VCaP (cell line): ENCODE results near the gene ZBED5.

Experiments used
- H3K27ac ChIP-seq: fragments of 450-650 bp; 2 replicates; pipeline ENCODE4 v1.5.1; 2017
- TF ChIP-seq, protein P1 (sequence below): fragments of 450-650 bp; conservative IDR thresholded peaks from 2 replicates; pipeline ENCODE4 v1.5.1; 2017; ENCODE audit warnings: mild to moderate bottlenecking, moderate library complexity

Gene ZBED5

GRCh38 chr11:10857709-10858438 lies at the start of gene ZBED5:
TSS of gene ZBED5 (minus strand) at chr11:10858053. CDS start at chr11:10854945, 3,108 bp downstream.
- TF ChIP-seq, protein P1, sequence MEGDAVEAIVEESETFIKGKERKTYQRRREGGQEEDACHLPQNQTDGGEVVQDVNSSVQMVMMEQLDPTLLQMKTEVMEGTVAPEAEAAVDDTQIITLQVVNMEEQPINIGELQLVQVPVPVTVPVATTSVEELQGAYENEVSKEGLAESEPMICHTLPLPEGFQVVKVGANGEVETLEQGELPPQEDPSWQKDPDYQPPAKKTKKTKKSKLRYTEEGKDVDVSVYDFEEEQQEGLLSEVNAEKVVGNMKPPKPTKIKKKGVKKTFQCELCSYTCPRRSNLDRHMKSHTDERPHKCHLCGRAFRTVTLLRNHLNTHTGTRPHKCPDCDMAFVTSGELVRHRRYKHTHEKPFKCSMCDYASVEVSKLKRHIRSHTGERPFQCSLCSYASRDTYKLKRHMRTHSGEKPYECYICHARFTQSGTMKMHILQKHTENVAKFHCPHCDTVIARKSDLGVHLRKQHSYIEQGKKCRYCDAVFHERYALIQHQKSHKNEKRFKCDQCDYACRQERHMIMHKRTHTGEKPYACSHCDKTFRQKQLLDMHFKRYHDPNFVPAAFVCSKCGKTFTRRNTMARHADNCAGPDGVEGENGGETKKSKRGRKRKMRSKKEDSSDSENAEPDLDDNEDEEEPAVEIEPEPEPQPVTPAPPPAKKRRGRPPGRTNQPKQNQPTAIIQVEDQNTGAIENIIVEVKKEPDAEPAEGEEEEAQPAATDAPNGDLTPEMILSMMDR: 0 out of 2 replicates have a peak, but pooled peaks have one; percentile 14

GRCh38 chr11:10906521-10906920 lies 48.7 kb upstream of the ZBED5 start:
- H3K27ac ChIP-seq: no peak overlapping the region
- TF ChIP-seq, protein P1: 0 out of 2 replicates have a peak, but pooled peaks have one; percentile 8

More at GRCh38 chr11:10857709-10858438, at the start of gene ZBED5:
- H3K27ac ChIP-seq: peak within 1 kb of the TSS; percentile 98

DNA sequence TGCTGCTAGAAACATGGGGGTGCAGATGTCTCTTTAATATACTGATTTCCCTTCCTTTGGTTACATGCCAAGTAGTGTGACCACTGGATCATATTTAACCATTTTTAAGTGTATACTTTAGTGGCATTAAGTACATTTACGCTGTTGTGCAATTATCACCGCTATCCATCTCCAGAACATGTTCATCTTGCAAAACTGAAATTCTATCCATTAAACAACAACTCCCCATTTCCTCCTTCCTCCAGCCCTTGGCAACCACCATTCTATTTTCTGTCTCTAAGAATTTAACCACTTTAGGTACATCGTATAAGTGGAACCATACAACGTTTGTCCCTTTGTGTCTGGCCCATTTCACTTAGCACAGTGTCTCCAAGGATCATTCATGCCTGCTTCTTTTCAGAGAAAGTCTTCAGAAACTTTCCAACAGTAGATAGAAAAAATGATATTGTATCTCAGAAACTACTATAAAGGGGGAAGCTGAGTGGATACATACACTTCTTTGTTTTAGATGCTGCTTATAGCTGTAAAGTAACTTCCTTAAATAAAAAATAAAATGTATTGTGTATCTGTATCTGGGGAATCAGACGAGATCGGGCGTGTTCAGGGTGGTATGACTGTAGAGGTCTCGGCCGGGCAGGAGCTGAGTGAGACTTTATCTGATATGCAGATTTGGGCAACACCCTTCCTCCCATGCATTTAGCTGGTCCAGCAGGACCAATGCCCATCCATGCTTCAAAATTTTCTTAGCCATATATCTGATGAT lies 44.6 kb upstream of the ZBED5 start:
- TF ChIP-seq, protein P1: no peak
- H3K27ac ChIP-seq: peak overlapping the region; percentile 98

DNA sequence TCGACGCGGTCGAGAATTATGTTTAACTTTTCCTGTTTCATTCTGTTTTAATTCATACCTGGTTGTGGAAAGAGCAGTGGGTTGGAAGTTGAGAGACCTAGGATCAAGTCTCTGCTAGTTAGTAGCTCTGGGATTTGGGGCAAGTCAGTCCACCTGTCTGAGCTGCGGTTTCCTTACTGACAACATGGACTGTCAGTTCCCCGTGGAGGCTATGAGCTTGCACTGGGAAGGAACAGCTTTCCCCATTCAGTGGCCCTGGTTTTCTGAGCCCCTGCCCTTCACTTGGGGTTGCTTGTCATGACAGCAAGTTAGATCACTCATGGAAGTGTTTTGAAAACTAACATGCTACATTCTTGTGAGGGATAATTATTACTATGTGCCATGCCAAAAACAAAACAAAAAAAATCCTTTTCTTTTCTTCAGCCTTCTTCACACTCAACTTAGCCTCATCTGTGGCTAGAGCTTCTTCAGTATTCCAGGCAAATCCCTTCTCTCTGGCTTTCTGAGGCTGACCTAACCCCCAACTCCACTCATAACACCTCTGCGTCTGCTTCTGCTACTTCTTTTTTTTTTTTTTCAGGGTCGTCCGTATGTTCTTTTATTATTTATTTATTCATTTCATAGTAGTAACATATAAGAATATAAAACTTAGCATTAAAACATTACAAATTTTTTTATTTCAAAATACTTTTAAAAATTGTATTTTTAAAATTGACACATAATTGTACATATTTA lies 43.0 kb upstream of the ZBED5 start:
- TF ChIP-seq, protein P1: no peak
- peak overlapping the region; percentile 98 for H3K27ac ChIP-seq

DNA sequence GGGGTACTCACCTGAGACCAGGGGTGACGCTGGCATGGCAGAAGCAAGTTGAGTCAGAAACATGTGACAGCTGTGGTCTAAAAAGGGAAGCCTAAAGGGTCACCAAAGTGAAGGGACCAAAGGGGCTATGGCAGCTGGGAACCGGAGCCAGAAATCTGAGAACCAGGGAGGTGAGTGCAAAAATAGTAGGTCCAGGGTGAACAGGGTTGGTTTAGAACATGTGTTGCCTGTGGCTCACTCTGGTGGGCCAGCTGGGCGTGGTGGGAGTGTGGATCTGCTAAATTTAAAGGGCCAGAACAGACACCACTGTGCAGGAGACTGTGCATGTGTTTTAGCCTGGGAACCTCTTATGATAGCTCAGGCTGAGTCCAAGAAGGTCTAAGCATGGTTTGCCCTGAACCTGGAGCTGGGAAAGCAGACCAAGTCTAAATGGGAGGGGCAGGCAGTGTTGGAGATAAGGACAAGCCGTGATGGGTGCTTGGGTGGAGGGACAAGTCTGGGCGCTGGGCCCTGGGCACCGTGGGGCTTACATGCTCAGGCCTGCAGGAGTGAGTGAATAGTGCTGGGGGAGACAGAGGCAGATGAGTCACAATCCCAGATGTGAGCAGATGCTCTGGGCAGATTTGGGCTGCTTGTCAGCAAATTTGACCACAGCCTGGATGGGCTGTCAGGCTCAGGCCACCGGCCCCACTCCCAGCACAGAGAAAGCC lies 41.4 kb upstream of the ZBED5 start:
- peak overlapping the region; percentile 98 for H3K27ac ChIP-seq
- TF ChIP-seq, protein P1: no peak

GRCh38 chr11:10898763-10899025 lies 40.8 kb upstream of the ZBED5 start:
- H3K27ac ChIP-seq: peak overlapping the region; percentile 98
- TF ChIP-seq, protein P1: no peak
